ENCODE results near the gene ATG2B.
A peak's percentile ranks its signal among the peaks of the same experiment; 100 is the strongest.

ATG2B gene

GRCh38 chr14:96309133-96309895, 53.8 kb downstream of the ATG2B start:
- DNase-seq = no peak

- no peak for DNase-seq
These were observed 55.7 kb downstream of the ATG2B start for GRCh38 chr14:96307434-96307833.

GRCh38 chr14:96304956-96305355, 58.2 kb downstream of the ATG2B start:
- no peak for DNase-seq

- no peak for DNase-seq
These were observed 59.2 kb downstream of the ATG2B start for GRCh38 chr14:96303981-96304380.

GRCh38 chr14:96299441-96299840, 63.7 kb downstream of the ATG2B start:
- DNase-seq = peak in 1 of 2 experiments; percentile 12

GRCh38 chr14:96297997-96298515, 65.1 kb downstream of the ATG2B start:
- DNase-seq = no peak

- peak in 1 of 2 experiments; percentile 39 for DNase-seq
These were observed 66.1 kb downstream of the ATG2B start for GRCh38 chr14:96297000-96297399.

- DNase-seq = no peak
These were observed 68.9 kb downstream of the ATG2B start for GRCh38 chr14:96294246-96294645.

- no peak for DNase-seq
These were observed 75.3 kb downstream of the ATG2B start for GRCh38 chr14:96287856-96288255.

GRCh38 chr14:96286251-96286650, 76.9 kb downstream of the ATG2B start:
- no peak for DNase-seq

GRCh38 chr14:96285667-96286066, 77.5 kb downstream of the ATG2B start:
- no peak for DNase-seq

- DNase-seq = no peak
These were observed 78.7 kb downstream of the ATG2B start for GRCh38 chr14:96284430-96284829.

- DNase-seq = no peak
These were observed 79.1 kb downstream of the ATG2B start for GRCh38 chr14:96284008-96284407.

GRCh38 chr14:96281486-96281885, 81.7 kb downstream of the ATG2B start:
- peak in 1 of 2 experiments; percentile 8 for DNase-seq

GRCh38 chr14:96280104-96280503, 83.0 kb downstream of the ATG2B start:
- no peak for DNase-seq

- no peak for DNase-seq
These were observed 83.6 kb downstream of the ATG2B start for GRCh38 chr14:96279564-96279963.

- no peak for DNase-seq
These were observed 85.3 kb downstream of the ATG2B start for GRCh38 chr14:96277890-96278289.

- DNase-seq = peak; percentile 59 to 85
These were observed 87.7 kb downstream of the ATG2B start for GRCh38 chr14:96275177-96276112.

- DNase-seq = no peak
These were observed 88.6 kb downstream of the ATG2B start for GRCh38 chr14:96274543-96274942.

- DNase-seq = no peak
These were observed 89.0 kb downstream of the ATG2B start for GRCh38 chr14:96274122-96274521.

- no peak for DNase-seq
These were observed 89.5 kb downstream of the ATG2B start for GRCh38 chr14:96273629-96274028.

- no peak for DNase-seq
These were observed 90.2 kb downstream of the ATG2B start for GRCh38 chr14:96272777-96273473.

- no peak for DNase-seq
These were observed 91.7 kb downstream of the ATG2B start for GRCh38 chr14:96271421-96271762.

Measured in NCI-H446 (cell line).